Right ventricle myocardium superior (tissue), 1 donor: ENCODE data around the gene TNFSF9. TPM values are rescaled to one million over a fixed set of nuclear protein-coding genes. Genes with fewer than 3 reads are reported as not detected.
A peak's percentile ranks its signal among the peaks of the same experiment; 100 is the strongest.
"Not testable (repeated sequence)": the region's sequence is repeated elsewhere in the genome, so short reads cannot be mapped to it uniquely, and the experiment has no call there.

ENCODE experiments used
- ATAC-seq: fragments of 200-7000 bp; cut with Tn5 transposase; one replicate; pipeline ENCODE4 v1.9.1; 2020; ENCODE audit warnings: mild to moderate bottlenecking; ENCODE audit not compliant: poor library complexity
- DNase-seq: peaks from one replicate; pipeline ENCODE4 v3.0.0-alpha.2; 2020
- intact Hi-C: fragments of 100-400 bp; cut with DNase I; formaldehyde crosslinking; loops from one replicate; pipeline ENCODE4 v1.11.2; 2022
- total RNA-seq: library from RNA; stranded (reverse); fragmentation: NEBNext Ultra II Directional; extraction: Animal tissue kit (Norgen Biotek cat#: 25700); gene quantifications from one replicate; pipeline ENCODE4 v1.2.1, GENCODE V29; 2021
- donor health status: DM: no; HTN: yes; CAD: no; lungs with severe emphysema.

Gene TNFSF9
- total RNA-seq, 1 donor from 2014 or later, result 0.51 TPM

DNA sequence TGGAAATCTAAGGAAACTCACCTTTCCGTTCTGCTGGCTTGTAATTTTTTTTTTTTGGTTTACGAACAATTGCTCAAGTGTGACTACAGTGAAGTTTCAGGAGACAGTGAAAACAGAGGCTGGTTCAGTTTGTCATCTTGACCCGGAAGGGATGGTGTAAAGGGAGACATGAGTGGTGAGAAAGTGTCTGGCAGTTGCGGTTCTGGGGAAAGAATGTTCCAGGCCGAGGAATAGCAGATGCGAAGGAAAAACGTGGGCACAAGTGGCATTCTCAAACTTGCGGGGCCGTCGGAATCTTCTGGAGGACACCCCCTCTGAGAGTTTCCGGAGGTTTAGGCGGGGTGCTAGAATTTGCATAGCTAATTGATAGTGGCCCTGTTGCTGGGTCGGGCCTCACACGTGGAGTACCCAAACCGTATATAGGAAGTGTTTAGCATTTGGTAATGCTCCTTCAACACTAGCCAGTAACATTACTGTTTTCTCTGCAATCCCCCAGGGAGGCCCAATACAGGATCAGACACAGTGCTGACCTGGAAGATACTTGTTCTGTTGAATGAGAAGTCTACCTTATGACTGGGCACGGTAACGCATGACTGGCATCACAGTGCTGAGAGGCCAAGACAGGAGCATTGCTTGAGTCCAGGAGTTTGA lies 2.8 kb upstream of the TNFSF9 start:
- DNase-seq (no peak), ATAC-seq (no peak)
- intact Hi-C loops, result no loop called here

- intact Hi-C loops, result no loop called here
- peak; percentile 85 for DNase-seq
- peak; percentile 64 for ATAC-seq
Observed at GRCh38 chr19:6528544-6529121, 2.2 kb upstream of the TNFSF9 start.

- intact Hi-C loops, result no loop called here
- no peak for ATAC-seq
- no peak for DNase-seq
Observed at GRCh38 chr19:6529351-6529750, 1.5 kb upstream of the TNFSF9 start.

GRCh38 chr19:6529937-6530385 lies 865 bp upstream of the TNFSF9 start:
- DNase-seq (no peak), ATAC-seq (no peak)
- intact Hi-C loops, result no loop called here

- ATAC-seq (no peak), DNase-seq (no peak)
- intact Hi-C loops, result no loop called here
Observed at GRCh38 chr19:6531163-6531955, 533 bp downstream of the TNFSF9 start.

DNA sequence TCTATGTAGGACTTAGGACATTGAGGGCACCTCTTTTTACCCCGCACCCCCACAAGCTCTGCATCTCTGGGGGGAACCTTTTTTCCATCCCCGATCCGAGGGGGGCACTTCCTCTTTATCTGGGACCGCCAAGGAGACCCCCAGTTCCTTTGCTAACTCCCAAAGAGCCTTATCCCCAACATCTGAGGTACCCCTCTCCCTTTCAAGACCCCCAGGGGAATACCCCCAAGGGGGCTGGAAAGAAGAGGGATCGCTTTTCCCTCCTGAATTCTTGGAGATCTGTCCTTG lies 1.1 kb downstream of the TNFSF9 start:
- DNase-seq (no peak), ATAC-seq (no peak)
- intact Hi-C loops, result no loop called here

- ATAC-seq (no peak), DNase-seq (no peak)
- intact Hi-C loops, result no loop called here
Observed at GRCh38 chr19:6532244-6532999, 1.6 kb downstream of the TNFSF9 start.

- DNase-seq (no peak), ATAC-seq (no peak)
- intact Hi-C loops, result no loop called here
Observed at GRCh38 chr19:6533000-6533328, 2.1 kb downstream of the TNFSF9 start.

- ATAC-seq (no peak), DNase-seq (no peak)
- intact Hi-C loops, result no loop called here
Observed at GRCh38 chr19:6533746-6534418, 3.1 kb downstream of the TNFSF9 start.

- intact Hi-C loops, result no loop called here
- ATAC-seq (no peak), DNase-seq (no peak)
Observed at GRCh38 chr19:6534451-6535093, 3.7 kb downstream of the TNFSF9 start.

DNA sequence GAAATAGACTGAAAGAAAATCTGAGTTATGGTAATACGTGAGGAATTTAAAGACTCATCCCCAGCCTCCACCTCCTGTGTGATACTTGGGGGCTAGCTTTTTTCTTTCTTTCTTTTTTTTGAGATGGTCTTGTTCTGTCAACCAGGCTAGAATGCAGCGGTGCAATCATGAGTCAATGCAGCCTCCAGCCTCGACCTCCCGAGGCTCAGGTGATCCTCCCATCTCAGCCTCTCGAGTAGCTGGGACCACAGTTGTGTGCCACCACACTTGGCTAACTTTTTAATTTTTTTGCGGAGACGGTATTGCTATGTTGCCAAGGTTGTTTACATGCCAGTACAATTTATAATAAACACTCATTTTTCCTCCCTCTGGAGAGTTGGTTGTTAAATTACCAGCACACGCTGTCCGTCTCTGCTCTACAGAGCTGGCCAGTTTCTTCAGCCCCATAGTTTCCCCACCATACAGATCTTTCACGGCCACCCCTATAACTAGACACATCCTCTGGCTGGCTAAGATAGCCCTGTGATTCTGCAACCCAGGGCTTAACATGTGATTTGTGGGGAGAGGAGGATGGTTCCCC lies 4.8 kb downstream of the TNFSF9 start:
- intact Hi-C loops, result no loop called here
- no peak for ATAC-seq

DNA sequence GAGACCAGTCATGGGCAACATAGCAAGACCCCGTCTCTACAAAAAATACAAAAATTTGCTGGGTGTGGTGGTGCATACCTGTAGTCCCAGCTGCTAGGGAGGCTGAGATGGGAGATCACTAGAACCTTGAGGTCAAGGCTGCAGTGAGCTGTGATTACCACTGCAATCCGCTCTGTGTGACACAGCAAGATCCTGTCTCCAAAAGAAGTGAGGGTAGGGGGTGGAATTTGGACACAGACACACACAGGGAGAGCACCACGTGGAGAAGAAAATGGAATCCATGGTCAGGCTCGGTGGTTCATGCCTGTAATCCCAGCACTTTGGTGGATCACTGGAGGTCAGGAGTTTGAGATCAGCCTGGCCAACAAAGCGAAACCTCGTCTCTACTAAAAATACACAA lies 8.7 kb downstream of the TNFSF9 start:
- no peak for ATAC-seq
- intact Hi-C loops, result no loop called here
- DNase-seq, result no peak

More for the DNA sequence above, 4.8 kb downstream of the TNFSF9 start:
- no peak for DNase-seq

- intact Hi-C loops, result no loop called here
- DNase-seq (no peak), ATAC-seq (no peak)
Observed at GRCh38 chr19:6540918-6541689, 10.3 kb downstream of the TNFSF9 start.

DNA sequence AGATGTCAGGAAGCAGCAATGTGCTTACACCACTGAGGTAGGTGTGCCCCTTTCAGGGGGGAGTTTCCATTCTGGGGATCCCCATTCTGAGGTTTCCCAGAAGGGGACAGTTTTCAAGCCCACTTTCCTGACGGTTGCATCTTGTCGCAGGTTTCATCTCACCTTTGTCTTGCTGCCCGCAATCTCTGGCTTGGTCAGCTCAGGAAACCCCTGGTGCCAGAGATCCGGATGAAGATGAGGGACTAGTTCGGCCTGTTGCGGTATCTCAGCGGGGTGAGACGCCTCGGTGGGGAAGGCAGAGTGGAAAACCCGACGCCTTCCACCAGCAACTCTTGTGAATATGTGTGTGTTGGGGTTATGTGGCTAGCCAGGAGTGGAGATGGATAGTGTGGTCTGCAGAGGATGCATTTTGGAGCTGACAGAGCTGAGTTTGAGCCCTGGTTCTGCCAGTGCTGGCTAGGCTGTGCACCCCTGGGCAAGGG lies 13.1 kb downstream of the TNFSF9 start:
- DNase-seq, result no peak
- intact Hi-C loops, result no loop called here
- ATAC-seq, result no peak

- DNase-seq, intact Hi-C loops, ATAC-seq: not testable (repeated sequence)
Observed at GRCh38 chr19:6550679-6551078, 19.9 kb downstream of the TNFSF9 start.

DNA sequence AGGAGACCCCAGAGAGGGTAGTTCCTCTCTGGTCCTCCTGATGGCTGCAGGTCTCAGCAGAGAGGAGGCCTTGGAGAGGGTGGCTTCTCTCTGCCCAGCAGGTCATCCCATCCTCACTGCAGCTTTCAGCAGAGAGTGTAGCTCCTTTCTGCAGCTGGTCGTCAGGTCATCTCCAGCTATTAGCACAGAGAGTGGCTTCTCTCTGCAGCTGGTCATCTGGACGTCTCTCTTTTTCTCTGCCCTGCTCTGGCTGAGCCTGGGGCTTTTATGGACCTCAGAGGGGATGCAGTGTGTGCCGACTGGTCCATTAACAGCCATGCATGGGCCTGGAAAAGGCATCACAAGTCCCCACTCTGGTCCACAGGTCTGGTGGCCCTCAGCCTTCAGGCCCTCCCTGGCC lies 20.3 kb downstream of the TNFSF9 start:
- ATAC-seq, result no peak
- intact Hi-C loops, result no loop called here
- DNase-seq, result no peak

GRCh38 chr19:6551607-6552450 lies 21.0 kb downstream of the TNFSF9 start:
- DNase-seq (peak; percentile 43), ATAC-seq (no peak)
- intact Hi-C loops, result no loop called here
